GM18873 (cell line): ENCODE results near the gene SCG3.

Experiments
- ATAC-seq: cut with Tn5 transposase; IDR thresholded peaks from one replicate; pipeline ENCODE4 v1.9.1; 2021; ENCODE audit warnings: mild to moderate bottlenecking, moderate library complexity, moderate number of reproducible peaks; ENCODE audit not compliant: unreplicated experiment, low FRiP score

The SCG3 gene

GRCh38 chr15:51724673-51725072 lies 43.4 kb downstream of the SCG3 start:
- ATAC-seq, result no peak

GRCh38 chr15:51726302-51727073 lies 45.2 kb downstream of the SCG3 start:
- no peak for ATAC-seq

GRCh38 chr15:51727141-51727897 lies 46.0 kb downstream of the SCG3 start:
- ATAC-seq, result no peak

GRCh38 chr15:51731549-51732267 lies 50.4 kb downstream of the SCG3 start:
- peak; percentile 64 for ATAC-seq

GRCh38 chr15:51732646-51733045 lies 51.3 kb downstream of the SCG3 start:
- no peak for ATAC-seq

- ATAC-seq, result no peak
Observed at GRCh38 chr15:51735228-51736010, 54.1 kb downstream of the SCG3 start.

GRCh38 chr15:51736069-51736468 lies 54.8 kb downstream of the SCG3 start:
- peak; percentile 35 for ATAC-seq

GRCh38 chr15:51736751-51737521 lies 55.6 kb downstream of the SCG3 start:
- no peak for ATAC-seq

- no peak for ATAC-seq
Observed at GRCh38 chr15:51737522-51738305, 56.4 kb downstream of the SCG3 start, which contains the start of gene LYSMD2. Gene LYSMD2 (minus strand): TSS chr15:51737655. CDS start chr15:51737622, 33 bp downstream.

- no peak for ATAC-seq
Observed at GRCh38 chr15:51738553-51738952, 57.2 kb downstream of the SCG3 start.

GRCh38 chr15:51739061-51739712 lies 57.9 kb downstream of the SCG3 start:
- no peak for ATAC-seq

- ATAC-seq, result no peak
Observed at GRCh38 chr15:51749307-51749706, 68.0 kb downstream of the SCG3 start.

GRCh38 chr15:51750186-51750585 lies 68.9 kb downstream of the SCG3 start:
- ATAC-seq, result no peak

GRCh38 chr15:51750792-51751696 lies 69.7 kb downstream of the SCG3 start, which contains the start of gene TMOD2:
Gene TMOD2 (plus strand): TSS chr15:51751597. CDS start chr15:51766442, 14,845 bp downstream.
- no peak for ATAC-seq

- ATAC-seq, result no peak
Observed at GRCh38 chr15:51751697-51752683, 70.7 kb downstream of the SCG3 start.

GRCh38 chr15:51752888-51753287 lies 71.6 kb downstream of the SCG3 start:
- no peak for ATAC-seq
